HepG2 (cell line): Measurements from ENCODE around the gene HTR4. TPM values are rescaled to one million over a fixed set of nuclear protein-coding genes. Genes with fewer than 3 reads are reported as not detected.

ENCODE experiments used
- ATAC-seq: fragments of 200-7000 bp; cut with Tn5 transposase; 3 replicates; pipeline ENCODE4 v1.9.1; 2020; ENCODE audit warnings: mild to moderate bottlenecking, moderate library complexity
- BruUV-seq: library from RNA; stranded (reverse); fragments of 400-500 nt; replicated peaks from 2 replicates; lab custom pipeline; 2021; lab: Mats Ljungman, UMichigan
- CTCF ChIA-PET: fragments of 300-600 bp; formaldehyde crosslinking; extraction: SDS; loops from one replicate; lab custom pipeline; 2021; ENCODE audit warnings: low total read pairs, inconsistent platforms, low intra/inter-chr PET ratio; lab: Yijun Ruan, JAX
- POLR2A ChIA-PET: fragments of 350-600 bp; sonication (Branson Sonifier 250); formaldehyde crosslinking; loops from one replicate; lab custom pipeline; 2020; ENCODE audit warnings: antibody characterized with exemption, inconsistent platforms; lab: Yijun Ruan, JAX
- DNase-seq: peaks from one replicate; pipeline ENCODE4 v3.0.0-alpha.2; 2015; ENCODE audit warnings: low spot score
- FAIRE-seq: peaks from 3 replicates; lab custom pipeline; 2011; peaks lifted over from hg19 to GRCh38; lab: Jason Lieb, UNC
- H2AFZ ChIP-seq: one replicate; pipeline ENCODE4 v1.6.1; 2011; ENCODE audit warnings: low read length, inconsistent platforms
- H3K27ac ChIP-seq: fragments of 300-600 bp; 3 replicates; pipeline ENCODE4 v1.8.0; 2011; ENCODE audit warnings: mixed run types, mild to moderate bottlenecking, mixed read lengths, low read length, inconsistent platforms; ENCODE audit not compliant: insufficient read depth; ENCODE audit errors: extremely low read length
- H3K27me3 ChIP-seq, 2 experiments: fragments of 200-600 bp in 1 of 2; 2 replicates in 1 of 2; 3 replicates in 1 of 2; pipeline versions ENCODE4 v1.6.0 to v1.8.0; 2011; ENCODE audit warnings: low read length in 2 of 2, mild to moderate bottlenecking in 2 of 2, moderate library complexity in 2 of 2, inconsistent platforms in 1 of 2; ENCODE audit not compliant: insufficient read depth in 2 of 2, control insufficient read depth in 1 of 2
- H3K36me3 ChIP-seq, 2 experiments: fragments of 200-600 bp in 1 of 2; replicated peaks in 1 of 2; 2 replicates in 1 of 2; 3 replicates in 1 of 2; pipeline versions ENCODE4 v1.5.1 to v1.8.0; 2011; ENCODE audit warnings: low read length in 2 of 2, inconsistent platforms in 1 of 2; ENCODE audit not compliant: insufficient read depth in 2 of 2, control insufficient read depth in 1 of 2
- H3K4me1 ChIP-seq: 2 replicates; pipeline ENCODE4 v1.5.1; 2012; ENCODE audit warnings: low read length, inconsistent platforms; ENCODE audit not compliant: insufficient read depth
- H3K4me2 ChIP-seq: 2 replicates; pipeline ENCODE4 v1.6.0; 2011; ENCODE audit warnings: low read depth, low read length, inconsistent platforms
- H3K4me3 ChIP-seq, 3 experiments: fragments of 200-600 bp in 1 of 3; sonication (generic), shearing (Covaris generic) in 1 of 3; replicated peaks in 1 of 3; 2 replicates each; pipeline ENCODE4 v1.5.1; 2011 to 2016; ENCODE audit warnings: low read length in 3 of 3, inconsistent platforms in 2 of 3, low read depth in 2 of 3, mild to moderate bottlenecking in 2 of 3, control low read depth in 1 of 3, mixed read lengths in 1 of 3; ENCODE audit not compliant: insufficient read depth in 1 of 3
- H3K79me2 ChIP-seq: one replicate; pipeline ENCODE4 v1.6.1; 2011; ENCODE audit warnings: low read length, inconsistent platforms; ENCODE audit not compliant: insufficient read depth
- H3K9ac ChIP-seq: 2 replicates; pipeline ENCODE4 v1.6.0; 2011; ENCODE audit warnings: mild to moderate bottlenecking, low read depth, low read length, inconsistent platforms; ENCODE audit not compliant: insufficient read depth
- H3K9me3 ChIP-seq: 2 replicates; pipeline ENCODE4 v1.5.1; 2012; ENCODE audit warnings: mild to moderate bottlenecking, low read length
- H4K20me1 ChIP-seq: 2 replicates; pipeline ENCODE4 v1.6.0; 2011; ENCODE audit warnings: inconsistent platforms, mild to moderate bottlenecking, low read length, moderate library complexity; ENCODE audit not compliant: insufficient read depth
- ATRX ChIP-seq: sonication (generic); formaldehyde crosslinking; IDR thresholded peaks from 2 replicates; pipeline ENCODE4 v1.4.0; 2020; ENCODE audit warnings: missing genetic modification reagents, borderline replicate concordance
- EHMT2 ChIP-seq: fragments of 200-600 bp; sonication (generic); IDR thresholded peaks from 2 replicates; pipeline ENCODE4 v1.7.0; 2017; ENCODE audit warnings: antibody characterized with exemption, low read depth, low read length, borderline replicate concordance
- GATAD2A ChIP-seq: IDR thresholded peaks from 2 replicates; pipeline ENCODE4 v1.6.1; 2016
- MTA1 ChIP-seq: sonication (generic); formaldehyde crosslinking; IDR thresholded peaks from 2 replicates; pipeline ENCODE4 v1.4.0; 2020; ENCODE audit warnings: missing genetic modification reagents, mild to moderate bottlenecking, borderline replicate concordance
- NPAS2 ChIP-seq: sonication (generic); formaldehyde crosslinking; IDR thresholded peaks from 2 replicates; pipeline ENCODE4 v1.8.0; 2022; ENCODE audit warnings: mild to moderate bottlenecking, missing genetic modification reagents, borderline replicate concordance
- POLR2A ChIP-seq, 2 experiments: IDR thresholded peaks; 2 replicates each; pipeline ENCODE4 v1.6.1; 2011; ENCODE audit warnings: low read depth in 2 of 2, low read length in 2 of 2, mild to moderate bottlenecking in 1 of 2, moderate library complexity in 1 of 2; ENCODE audit not compliant: insufficient read depth in 1 of 2
- REXO4 ChIP-seq: sonication (generic); formaldehyde crosslinking; IDR thresholded peaks from 2 replicates; pipeline ENCODE4 v1.8.0; 2022; ENCODE audit warnings: missing genetic modification reagents, mild to moderate bottlenecking, borderline replicate concordance
- SIX1 ChIP-seq: sonication (generic); formaldehyde crosslinking; IDR thresholded peaks from 2 replicates; pipeline ENCODE4 v1.4.0; 2020; ENCODE audit warnings: missing genetic modification reagents, borderline replicate concordance
- SKI ChIP-seq: fragments of 450-650 bp; IDR thresholded peaks from one replicate; pipeline ENCODE4 v1.6.1; 2018; ENCODE audit warnings: mild to moderate bottlenecking; ENCODE audit not compliant: partially characterized antibody
- SOX13 ChIP-seq, 3 experiments: fragments of 450-650 bp in 1 of 3; sonication (generic) in 1 of 3; formaldehyde crosslinking in 1 of 3; IDR thresholded peaks in 2 of 3; conservative IDR thresholded peaks in 1 of 3; 2 replicates each; pipeline versions ENCODE4 v1.5.0 to v1.6.1; 2016 to 2020; ENCODE audit warnings: antibody characterized with exemption in 1 of 3, mild to moderate bottlenecking in 1 of 3, missing compliant biosample characterization in 1 of 3, missing genetic modification reagents in 1 of 3, moderate library complexity in 1 of 3
- SUZ12 ChIP-seq: fragments of 150-350 bp; IDR thresholded peaks from 2 replicates; pipeline ENCODE4 v1.6.1; 2014; ENCODE audit warnings: low read depth, low read length
- ZFP37 ChIP-seq: sonication (generic); formaldehyde crosslinking; IDR thresholded peaks from 2 replicates; pipeline ENCODE4 v1.4.0; 2020; ENCODE audit warnings: missing genetic modification reagents, borderline replicate concordance
- ZMYM4 ChIP-seq: sonication (generic); formaldehyde crosslinking; IDR thresholded peaks from 2 replicates; pipeline ENCODE4 v1.8.1; 2023; ENCODE audit warnings: mild to moderate bottlenecking, missing genetic modification reagents
- WGBS: methylation state at CpG from one replicate; pipeline ENCODE4 v1.1.6; 2017; ENCODE audit warnings: low lambda C conversion rate; 5-methylcytosine and 5-hydroxymethylcytosine counted together
- in situ Hi-C: cut with HindIII; loops from 2 replicates; pipeline ENCODE4 v1.10.0; 2017; ENCODE audit warnings: low pct_unique_long_range_greater_than_20kb; ENCODE audit not compliant: extremely low pct_ligation_motif_present
- intact Hi-C: fragments of 100-400 bp; cut with micrococcal nuclease; formaldehyde crosslinking; loops from one replicate; pipeline ENCODE4 v1.10.0; 2022; ENCODE audit not compliant: unreplicated experiment
- polyA plus RNA-seq, 8 experiments: library from polyadenylated mRNA; depleted of rRNA in 3 of 8; stranded (reverse) in 7 of 8; unstranded in 1 of 8; fragments of >200 nt; fragmentation: Illumina TruSeq in 4 of 8; extraction: Trizol in 4 of 8; gene quantifications; 2 replicates each; pipeline versions ENCODE4 v1.2.1 to v1.2.3, GENCODE V29; 2011 to 2016; ENCODE audit warnings: low read depth in 4 of 8, missing spikeins in 1 of 8, mixed read lengths in 1 of 8; ENCODE audit not compliant: insufficient read depth in 1 of 8
- total RNA-seq, 5 experiments: library from RNA; depleted of rRNA; stranded (reverse); fragments of >200 nt; fragmentation: Illumina TruSeq; extraction: Trizol; gene quantifications; 2 replicates each; pipeline ENCODE4 v1.2.3, GENCODE V29; 2016; ENCODE audit warnings: low read depth in 1 of 5
- TF ChIP-seq, protein P1 (sequence below): IDR thresholded peaks from 2 replicates; pipeline ENCODE4 v1.6.1; 2016
- TF ChIP-seq, protein P2 (sequence below): sonication (generic); formaldehyde crosslinking; IDR thresholded peaks from 2 replicates; pipeline ENCODE4 v1.4.0; 2020; ENCODE audit warnings: missing genetic modification reagents
- TF ChIP-seq, protein P3 (sequence below): sonication (generic); formaldehyde crosslinking; IDR thresholded peaks from 2 replicates; pipeline ENCODE4 v1.8.0; 2022; ENCODE audit warnings: missing genetic modification reagents, mild to moderate bottlenecking, borderline replicate concordance
- TF ChIP-seq, protein P4 (sequence below): sonication (generic); formaldehyde crosslinking; IDR thresholded peaks from 2 replicates; pipeline ENCODE4 v1.9.0; 2021; ENCODE audit warnings: missing genetic modification reagents, mild to moderate bottlenecking, borderline replicate concordance

HTR4 gene
- total and polyA plus RNA-seq, 2 of the 13 experiments (the other 11 are each of a cell fraction or from before 2014, with no cell fraction given), result not detected

DNA sequence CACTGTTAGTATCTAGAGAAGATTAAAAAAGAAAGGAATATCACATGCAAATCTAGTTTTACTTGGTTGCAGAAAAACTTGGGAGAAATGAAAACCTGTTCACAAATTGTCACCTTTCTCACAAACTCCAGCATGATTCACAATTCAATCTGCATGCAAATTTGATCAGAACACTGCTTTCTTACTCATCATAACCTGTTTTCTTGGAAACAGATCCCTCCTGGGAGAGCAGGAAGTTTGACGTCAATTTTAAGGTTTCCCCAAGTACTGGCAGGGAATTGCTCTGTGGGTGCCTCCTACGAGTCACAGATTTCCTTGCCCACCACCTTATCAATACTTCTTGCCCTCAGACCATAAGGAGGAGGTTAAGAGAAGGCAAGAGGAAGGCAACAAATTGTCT, 30.2 kb upstream of the HTR4 start:
- intact Hi-C loops (no loop called here), in situ Hi-C loops (no loop called here)
- WGBS, result 16% methylated on average over 2 of the region's 2 CpGs
- TF ChIP-seq SUZ12 (no peak), GATAD2A (CRISPR knock-in tag) (no peak), REXO4 (CRISPR knock-in tag) (no peak), SKI (no peak), POLR2A (IDR thresholded peaks at IDR 0.05; ENCODE audit: insufficient read depth in 1 of 2, low read depth in 2 of 2, low read length in 2 of 2) (no peak), ATRX (CRISPR knock-in tag) (no peak), EHMT2 (no peak), MTA1 (CRISPR knock-in tag) (no peak), ZFP37 (CRISPR knock-in tag) (no peak), SIX1 (CRISPR knock-in tag) (no peak), SOX13 (IDR thresholded peaks at IDR 0.05) (no peak), SOX13 (CRISPR knock-in tag; conservative IDR thresholded peaks at IDR 0.05 in 1 of 2, IDR thresholded peaks at IDR 0.05 in 1 of 2) (no peak), NPAS2 (CRISPR knock-in tag) (no peak), ZMYM4 (CRISPR knock-in tag) (no peak)
- TF ChIP-seq, protein P1, sequence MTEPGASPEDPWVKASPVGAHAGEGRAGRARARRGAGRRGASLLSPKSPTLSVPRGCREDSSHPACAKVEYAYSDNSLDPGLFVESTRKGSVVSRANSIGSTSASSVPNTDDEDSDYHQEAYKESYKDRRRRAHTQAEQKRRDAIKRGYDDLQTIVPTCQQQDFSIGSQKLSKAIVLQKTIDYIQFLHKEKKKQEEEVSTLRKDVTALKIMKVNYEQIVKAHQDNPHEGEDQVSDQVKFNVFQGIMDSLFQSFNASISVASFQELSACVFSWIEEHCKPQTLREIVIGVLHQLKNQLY (CRISPR knock-in tag), result no peak
- TF ChIP-seq, protein P2, sequence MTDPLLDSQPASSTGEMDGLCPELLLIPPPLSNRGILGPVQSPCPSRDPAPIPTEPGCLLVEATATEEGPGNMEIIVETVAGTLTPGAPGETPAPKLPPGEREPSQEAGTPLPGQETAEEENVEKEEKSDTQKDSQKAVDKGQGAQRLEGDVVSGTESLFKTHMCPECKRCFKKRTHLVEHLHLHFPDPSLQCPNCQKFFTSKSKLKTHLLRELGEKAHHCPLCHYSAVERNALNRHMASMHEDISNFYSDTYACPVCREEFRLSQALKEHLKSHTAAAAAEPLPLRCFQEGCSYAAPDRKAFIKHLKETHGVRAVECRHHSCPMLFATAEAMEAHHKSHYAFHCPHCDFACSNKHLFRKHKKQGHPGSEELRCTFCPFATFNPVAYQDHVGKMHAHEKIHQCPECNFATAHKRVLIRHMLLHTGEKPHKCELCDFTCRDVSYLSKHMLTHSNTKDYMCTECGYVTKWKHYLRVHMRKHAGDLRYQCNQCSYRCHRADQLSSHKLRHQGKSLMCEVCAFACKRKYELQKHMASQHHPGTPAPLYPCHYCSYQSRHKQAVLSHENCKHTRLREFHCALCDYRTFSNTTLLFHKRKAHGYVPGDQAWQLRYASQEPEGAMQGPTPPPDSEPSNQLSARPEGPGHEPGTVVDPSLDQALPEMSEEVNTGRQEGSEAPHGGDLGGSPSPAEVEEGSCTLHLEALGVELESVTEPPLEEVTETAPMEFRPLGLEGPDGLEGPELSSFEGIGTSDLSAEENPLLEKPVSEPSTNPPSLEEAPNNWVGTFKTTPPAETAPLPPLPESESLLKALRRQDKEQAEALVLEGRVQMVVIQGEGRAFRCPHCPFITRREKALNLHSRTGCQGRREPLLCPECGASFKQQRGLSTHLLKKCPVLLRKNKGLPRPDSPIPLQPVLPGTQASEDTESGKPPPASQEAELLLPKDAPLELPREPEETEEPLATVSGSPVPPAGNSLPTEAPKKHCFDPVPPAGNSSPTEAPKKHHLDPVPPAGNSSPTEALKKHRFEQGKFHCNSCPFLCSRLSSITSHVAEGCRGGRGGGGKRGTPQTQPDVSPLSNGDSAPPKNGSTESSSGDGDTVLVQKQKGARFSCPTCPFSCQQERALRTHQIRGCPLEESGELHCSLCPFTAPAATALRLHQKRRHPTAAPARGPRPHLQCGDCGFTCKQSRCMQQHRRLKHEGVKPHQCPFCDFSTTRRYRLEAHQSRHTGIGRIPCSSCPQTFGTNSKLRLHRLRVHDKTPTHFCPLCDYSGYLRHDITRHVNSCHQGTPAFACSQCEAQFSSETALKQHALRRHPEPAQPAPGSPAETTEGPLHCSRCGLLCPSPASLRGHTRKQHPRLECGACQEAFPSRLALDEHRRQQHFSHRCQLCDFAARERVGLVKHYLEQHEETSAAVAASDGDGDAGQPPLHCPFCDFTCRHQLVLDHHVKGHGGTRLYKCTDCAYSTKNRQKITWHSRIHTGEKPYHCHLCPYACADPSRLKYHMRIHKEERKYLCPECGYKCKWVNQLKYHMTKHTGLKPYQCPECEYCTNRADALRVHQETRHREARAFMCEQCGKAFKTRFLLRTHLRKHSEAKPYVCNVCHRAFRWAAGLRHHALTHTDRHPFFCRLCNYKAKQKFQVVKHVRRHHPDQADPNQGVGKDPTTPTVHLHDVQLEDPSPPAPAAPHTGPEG, result no peak
- TF ChIP-seq, protein P3, sequence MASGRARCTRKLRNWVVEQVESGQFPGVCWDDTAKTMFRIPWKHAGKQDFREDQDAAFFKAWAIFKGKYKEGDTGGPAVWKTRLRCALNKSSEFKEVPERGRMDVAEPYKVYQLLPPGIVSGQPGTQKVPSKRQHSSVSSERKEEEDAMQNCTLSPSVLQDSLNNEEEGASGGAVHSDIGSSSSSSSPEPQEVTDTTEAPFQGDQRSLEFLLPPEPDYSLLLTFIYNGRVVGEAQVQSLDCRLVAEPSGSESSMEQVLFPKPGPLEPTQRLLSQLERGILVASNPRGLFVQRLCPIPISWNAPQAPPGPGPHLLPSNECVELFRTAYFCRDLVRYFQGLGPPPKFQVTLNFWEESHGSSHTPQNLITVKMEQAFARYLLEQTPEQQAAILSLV (CRISPR knock-in tag), result no peak
- TF ChIP-seq, protein P4, sequence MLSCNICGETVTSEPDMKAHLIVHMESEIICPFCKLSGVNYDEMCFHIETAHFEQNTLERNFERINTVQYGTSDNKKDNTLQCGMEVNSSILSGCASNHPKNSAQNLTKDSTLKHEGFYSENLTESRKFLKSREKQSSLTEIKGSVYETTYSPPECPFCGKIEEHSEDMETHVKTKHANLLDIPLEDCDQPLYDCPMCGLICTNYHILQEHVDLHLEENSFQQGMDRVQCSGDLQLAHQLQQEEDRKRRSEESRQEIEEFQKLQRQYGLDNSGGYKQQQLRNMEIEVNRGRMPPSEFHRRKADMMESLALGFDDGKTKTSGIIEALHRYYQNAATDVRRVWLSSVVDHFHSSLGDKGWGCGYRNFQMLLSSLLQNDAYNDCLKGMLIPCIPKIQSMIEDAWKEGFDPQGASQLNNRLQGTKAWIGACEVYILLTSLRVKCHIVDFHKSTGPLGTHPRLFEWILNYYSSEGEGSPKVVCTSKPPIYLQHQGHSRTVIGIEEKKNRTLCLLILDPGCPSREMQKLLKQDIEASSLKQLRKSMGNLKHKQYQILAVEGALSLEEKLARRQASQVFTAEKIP, result no peak
- BruUV-seq, result no TSS peak
- Histone ChIP-seq H3K36me3 (no peaks in the 10 kb centered on the region), H3K79me2 (no peaks in the 10 kb centered on the region), H2AFZ (no peak overlapping the region), H3K4me2 (no peak overlapping the region), H3K4me1 (peaks cover 17% of the 10 kb centered on the region), H3K9ac (no peak overlapping the region), H4K20me1 (no peaks in the 10 kb centered on the region), H3K9me3 (no peaks in the 10 kb centered on the region), H3K27ac (no peak overlapping the region), H3K4me3 (no peak overlapping the region), H3K27me3 (no peaks in the 10 kb centered on the region)
- ChIA-PET CTCF (no interaction called here), POLR2A (no interaction called here)
- DNase-seq (no peak), ATAC-seq (no peak), FAIRE-seq (no peak)
